Measurements from ENCODE around the gene DGKA.

DNA sequence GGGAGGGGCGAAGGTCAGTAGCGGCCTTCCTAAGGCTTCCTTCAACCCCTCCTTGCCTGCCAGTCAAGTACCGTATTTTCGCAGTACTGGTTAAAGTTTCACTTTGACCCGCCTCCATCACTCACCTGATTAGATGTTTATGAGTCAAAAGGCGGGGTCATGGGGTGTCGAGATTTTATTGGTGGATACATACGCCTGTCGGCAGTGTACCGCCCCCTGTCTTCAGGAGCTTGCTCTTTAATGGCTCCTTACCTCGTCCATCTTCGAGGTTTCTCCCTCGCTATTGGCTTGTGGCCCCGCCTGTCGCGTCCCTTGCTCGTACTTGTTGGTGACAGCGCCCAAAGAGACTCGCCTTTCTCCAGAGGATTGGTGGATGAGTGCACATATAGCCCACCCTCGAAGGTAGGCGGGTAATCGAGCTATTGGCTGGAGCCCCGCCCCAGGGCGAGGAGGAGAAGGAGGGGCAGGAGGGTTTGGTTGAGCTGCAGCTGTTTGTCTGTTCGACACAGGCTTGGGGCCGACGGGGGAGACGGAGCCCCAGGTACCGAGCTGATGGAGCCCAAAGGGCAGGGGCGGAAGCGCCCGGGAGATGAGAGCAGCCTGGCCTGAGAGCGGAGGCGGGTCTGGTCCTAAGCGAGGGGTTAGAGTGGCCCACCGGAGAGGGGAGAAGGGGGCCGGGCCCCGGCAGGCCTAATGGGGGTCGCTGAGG, 42.8 kb downstream of the DGKA start, which contains the start of gene RAB5B:
- TF ChIP-seq, protein P1, sequence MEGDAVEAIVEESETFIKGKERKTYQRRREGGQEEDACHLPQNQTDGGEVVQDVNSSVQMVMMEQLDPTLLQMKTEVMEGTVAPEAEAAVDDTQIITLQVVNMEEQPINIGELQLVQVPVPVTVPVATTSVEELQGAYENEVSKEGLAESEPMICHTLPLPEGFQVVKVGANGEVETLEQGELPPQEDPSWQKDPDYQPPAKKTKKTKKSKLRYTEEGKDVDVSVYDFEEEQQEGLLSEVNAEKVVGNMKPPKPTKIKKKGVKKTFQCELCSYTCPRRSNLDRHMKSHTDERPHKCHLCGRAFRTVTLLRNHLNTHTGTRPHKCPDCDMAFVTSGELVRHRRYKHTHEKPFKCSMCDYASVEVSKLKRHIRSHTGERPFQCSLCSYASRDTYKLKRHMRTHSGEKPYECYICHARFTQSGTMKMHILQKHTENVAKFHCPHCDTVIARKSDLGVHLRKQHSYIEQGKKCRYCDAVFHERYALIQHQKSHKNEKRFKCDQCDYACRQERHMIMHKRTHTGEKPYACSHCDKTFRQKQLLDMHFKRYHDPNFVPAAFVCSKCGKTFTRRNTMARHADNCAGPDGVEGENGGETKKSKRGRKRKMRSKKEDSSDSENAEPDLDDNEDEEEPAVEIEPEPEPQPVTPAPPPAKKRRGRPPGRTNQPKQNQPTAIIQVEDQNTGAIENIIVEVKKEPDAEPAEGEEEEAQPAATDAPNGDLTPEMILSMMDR (IDR thresholded peaks at IDR 0.05) = peak in 1 of 4 experiments; percentile 34
- peak; percentile 96 to 98 for TF ChIP-seq POLR2A (IDR thresholded peaks at IDR 0.05)
